DOHH2 (cell line): ENCODE data around the gene INPP5F.

Experiments used
- EZH2phosphoT487 ChIP-seq: fragments of 200-600 bp; sonication (generic); IDR thresholded peaks from 2 replicates; pipeline ENCODE4 v1.6.1; 2017; ENCODE audit warnings: borderline replicate concordance, mild to moderate bottlenecking, antibody characterized with exemption, low read length, moderate library complexity, mixed read lengths
- TF ChIP-seq, protein P1 (sequence below): fragments of 200-600 bp; sonication (generic); IDR thresholded peaks from one replicate; pipeline ENCODE4 v1.5.1; 2014; ENCODE audit warnings: antibody characterized with exemption, mild to moderate bottlenecking, low read depth, low read length; ENCODE audit not compliant: poor library complexity, severe bottlenecking

DNA sequence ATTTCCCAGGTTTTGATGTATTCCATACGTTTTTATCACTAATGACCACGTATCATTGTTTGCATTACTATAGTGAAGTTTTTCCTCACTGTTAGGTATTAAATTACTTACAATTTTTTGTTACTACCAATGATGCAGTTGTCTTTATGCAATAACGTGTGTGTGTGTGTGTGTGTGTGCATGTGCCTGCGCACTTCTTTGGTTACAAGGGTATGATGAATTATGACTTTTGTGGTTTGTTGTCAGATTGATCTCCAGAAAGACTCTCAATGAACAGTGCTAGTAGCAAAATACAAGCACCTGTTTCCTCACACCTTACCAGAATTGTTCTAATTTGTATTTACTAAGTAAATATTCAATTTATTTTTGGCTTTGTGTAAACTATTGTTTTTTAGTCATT is 95.3 kb downstream of the INPP5F start:
- TF ChIP-seq, protein P1, sequence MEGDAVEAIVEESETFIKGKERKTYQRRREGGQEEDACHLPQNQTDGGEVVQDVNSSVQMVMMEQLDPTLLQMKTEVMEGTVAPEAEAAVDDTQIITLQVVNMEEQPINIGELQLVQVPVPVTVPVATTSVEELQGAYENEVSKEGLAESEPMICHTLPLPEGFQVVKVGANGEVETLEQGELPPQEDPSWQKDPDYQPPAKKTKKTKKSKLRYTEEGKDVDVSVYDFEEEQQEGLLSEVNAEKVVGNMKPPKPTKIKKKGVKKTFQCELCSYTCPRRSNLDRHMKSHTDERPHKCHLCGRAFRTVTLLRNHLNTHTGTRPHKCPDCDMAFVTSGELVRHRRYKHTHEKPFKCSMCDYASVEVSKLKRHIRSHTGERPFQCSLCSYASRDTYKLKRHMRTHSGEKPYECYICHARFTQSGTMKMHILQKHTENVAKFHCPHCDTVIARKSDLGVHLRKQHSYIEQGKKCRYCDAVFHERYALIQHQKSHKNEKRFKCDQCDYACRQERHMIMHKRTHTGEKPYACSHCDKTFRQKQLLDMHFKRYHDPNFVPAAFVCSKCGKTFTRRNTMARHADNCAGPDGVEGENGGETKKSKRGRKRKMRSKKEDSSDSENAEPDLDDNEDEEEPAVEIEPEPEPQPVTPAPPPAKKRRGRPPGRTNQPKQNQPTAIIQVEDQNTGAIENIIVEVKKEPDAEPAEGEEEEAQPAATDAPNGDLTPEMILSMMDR: no peak
- no peak for TF ChIP-seq EZH2phosphoT487
